SK-N-MC (cell line): ENCODE measurements around the gene NMRK1.

Experiments
- DNase-seq: peaks from one replicate; pipeline ENCODE4 v3.0.0-alpha.2; 2011; ENCODE audit warnings: low read depth, low spot score
- H3K27ac ChIP-seq: fragments of 200-600 bp; sonication (generic); 2 replicates; pipeline ENCODE4 v1.5.1; 2016; ENCODE audit warnings: mixed run types
- H3K36me3 ChIP-seq: fragments of 200-600 bp; sonication (generic); 2 replicates; pipeline ENCODE4 v1.6.1; 2017; ENCODE audit warnings: antibody characterized with exemption, low read length, mixed read lengths; ENCODE audit not compliant: insufficient read depth
- H3K4me3 ChIP-seq: fragments of 200-600 bp; sonication (generic); 2 replicates; pipeline ENCODE4 v1.5.1; 2016
- H3K9ac ChIP-seq: fragments of 200-600 bp; sonication (generic); 2 replicates; pipeline ENCODE4 v1.8.0; 2017; ENCODE audit warnings: mixed run types, mixed read lengths; ENCODE audit not compliant: insufficient read length
- H3K9me3 ChIP-seq: fragments of 200-600 bp; sonication (generic); 2 replicates; pipeline ENCODE4 v1.6.1; 2017; ENCODE audit warnings: low read depth, mild to moderate bottlenecking, antibody characterized with exemption, low read length, moderate library complexity, mixed read lengths
- EZH2 ChIP-seq: fragments of 200-600 bp; sonication (generic); IDR thresholded peaks from one replicate; pipeline ENCODE4 v1.6.1; 2017; ENCODE audit warnings: antibody characterized with exemption
- FOXP2 ChIP-seq: optimal IDR thresholded peaks from 2 replicates; pipeline ENCODE3; 2011; ENCODE audit warnings: mild to moderate bottlenecking, moderate library complexity; ENCODE audit not compliant: insufficient read depth; ENCODE audit errors: extremely low read length, control extremely low read depth
- POLR2AphosphoS5 ChIP-seq: IDR thresholded peaks from 2 replicates; pipeline ENCODE4 v1.6.1; 2012; ENCODE audit warnings: mild to moderate bottlenecking, low read depth, low read length, borderline replicate concordance

NMRK1 gene

DNA sequence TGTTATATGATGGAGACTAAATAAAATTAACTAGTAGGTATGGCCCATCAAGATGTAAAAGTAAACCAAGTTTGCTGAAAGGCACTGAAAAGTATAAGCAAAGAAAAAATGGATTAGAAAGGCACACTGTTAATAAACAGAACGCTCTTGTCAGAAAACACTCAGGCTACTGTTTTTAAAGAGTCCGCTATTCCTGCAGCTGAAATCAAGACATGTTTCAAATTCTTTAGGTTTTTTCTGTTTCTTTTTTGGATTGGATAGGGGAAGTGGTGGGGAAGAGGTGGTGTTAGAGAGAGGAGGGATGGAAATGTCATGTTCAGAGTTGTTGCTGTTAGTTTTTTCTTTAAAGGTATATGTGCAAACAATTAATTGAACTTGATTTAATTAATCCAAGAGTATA lies 17.9 kb upstream of the NMRK1 start:
- no peak overlapping the region for H3K4me3 ChIP-seq
- H3K36me3 ChIP-seq: no peaks in the 10 kb centered on the region
- no peak overlapping the region for H3K9ac ChIP-seq
- TF ChIP-seq POLR2AphosphoS5: no peak
- no peak for TF ChIP-seq EZH2
- no peak for TF ChIP-seq FOXP2
- no peaks in the 10 kb centered on the region for H3K9me3 ChIP-seq
- no peak overlapping the region for H3K27ac ChIP-seq
- no peak for DNase-seq

DNA sequence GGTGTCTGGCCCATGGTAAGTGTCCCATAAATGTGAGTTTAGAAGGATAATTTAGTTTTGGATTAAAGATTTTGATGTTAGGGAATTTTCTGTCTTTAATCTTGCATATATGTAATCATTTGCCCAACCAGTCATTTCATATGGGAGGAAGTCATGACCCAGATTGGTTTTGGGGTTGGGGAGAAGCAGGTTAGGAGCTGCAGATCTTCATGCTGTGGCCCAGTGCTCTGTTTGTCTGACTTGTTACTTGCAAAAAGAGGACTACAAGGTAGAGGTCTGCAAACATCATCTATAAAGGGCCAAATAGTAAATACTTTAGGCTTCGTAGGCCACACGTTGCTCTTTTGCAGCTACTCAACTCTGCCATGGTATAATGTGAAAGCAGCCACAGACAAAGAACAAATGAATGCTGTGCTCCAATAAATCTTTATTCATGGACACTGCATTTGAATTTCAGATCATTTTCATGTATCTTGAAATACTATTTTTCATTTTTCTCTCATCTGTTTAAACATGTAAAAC lies 17.1 kb upstream of the NMRK1 start:
- DNase-seq: no peak
- Histone ChIP-seq H3K9ac (no peak overlapping the region), H3K27ac (no peak overlapping the region), H3K9me3 (no peaks in the 10 kb centered on the region), H3K4me3 (no peak overlapping the region), H3K36me3 (no peaks in the 10 kb centered on the region)
- TF ChIP-seq EZH2 (no peak), FOXP2 (no peak), POLR2AphosphoS5 (no peak)

DNA sequence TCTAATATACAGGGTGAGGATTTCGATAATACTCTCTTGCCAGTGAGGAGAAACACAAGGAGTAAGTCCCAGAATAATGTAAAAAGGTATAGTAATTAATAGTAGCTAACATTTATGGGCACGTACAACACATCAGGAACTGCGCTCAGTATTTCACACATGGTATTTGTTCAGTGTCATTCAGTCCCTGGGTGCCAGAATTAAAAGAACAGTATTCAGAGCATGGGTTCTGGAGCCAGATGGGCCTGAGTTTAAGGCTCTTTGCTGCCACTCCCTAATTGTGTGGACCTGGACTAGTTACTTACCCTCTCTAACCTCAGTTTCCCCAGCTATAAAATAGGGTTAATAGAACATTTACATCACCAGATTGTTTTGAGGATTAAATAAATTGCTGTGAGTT lies 16.7 kb upstream of the NMRK1 start:
- no peaks in the 10 kb centered on the region for H3K36me3 ChIP-seq
- DNase-seq: no peak

DNA sequence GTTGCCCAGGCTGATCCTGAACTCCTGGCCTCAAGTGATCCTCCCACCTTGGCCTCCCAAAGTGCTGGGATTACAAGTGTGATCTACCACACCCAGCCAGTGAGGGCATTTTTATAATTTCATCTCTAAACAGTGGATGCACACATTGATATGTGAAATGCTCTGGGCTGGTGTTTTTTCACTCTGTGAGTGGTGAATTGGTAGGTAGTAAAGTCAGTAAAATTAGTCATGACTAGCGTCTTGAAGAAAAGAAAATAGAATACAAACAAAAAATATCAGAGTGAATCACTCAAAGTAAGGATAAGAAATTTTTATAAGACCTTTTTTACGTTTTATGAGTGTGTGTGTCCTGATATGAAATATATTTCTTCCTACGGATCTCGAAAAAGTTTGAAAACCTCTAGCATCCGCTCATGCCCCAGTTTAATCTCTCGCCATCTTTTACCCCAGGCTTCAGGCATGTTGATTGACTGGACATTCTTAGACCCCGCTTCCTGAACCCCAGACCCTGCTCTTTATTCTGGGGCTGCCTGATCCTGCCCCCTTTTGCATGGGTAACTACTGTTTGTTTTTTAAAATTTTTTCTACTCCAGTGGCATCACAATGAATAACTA lies 14.3 kb upstream of the NMRK1 start:
- Histone ChIP-seq H3K9ac (no peak overlapping the region), H3K36me3 (no peaks in the 10 kb centered on the region), H3K27ac (no peak overlapping the region), H3K4me3 (no peak overlapping the region), H3K9me3 (no peaks in the 10 kb centered on the region)
- no peak for TF ChIP-seq FOXP2
- TF ChIP-seq POLR2AphosphoS5: no peak
- TF ChIP-seq EZH2: no peak
- no peak for DNase-seq

More for the DNA sequence above, 16.7 kb upstream of the NMRK1 start:
- H3K4me3 ChIP-seq: no peak overlapping the region
- H3K9me3 ChIP-seq: no peaks in the 10 kb centered on the region
- TF ChIP-seq EZH2: no peak
- no peak for TF ChIP-seq FOXP2
- TF ChIP-seq POLR2AphosphoS5: no peak
- H3K27ac ChIP-seq: no peak overlapping the region
- no peak overlapping the region for H3K9ac ChIP-seq

DNA sequence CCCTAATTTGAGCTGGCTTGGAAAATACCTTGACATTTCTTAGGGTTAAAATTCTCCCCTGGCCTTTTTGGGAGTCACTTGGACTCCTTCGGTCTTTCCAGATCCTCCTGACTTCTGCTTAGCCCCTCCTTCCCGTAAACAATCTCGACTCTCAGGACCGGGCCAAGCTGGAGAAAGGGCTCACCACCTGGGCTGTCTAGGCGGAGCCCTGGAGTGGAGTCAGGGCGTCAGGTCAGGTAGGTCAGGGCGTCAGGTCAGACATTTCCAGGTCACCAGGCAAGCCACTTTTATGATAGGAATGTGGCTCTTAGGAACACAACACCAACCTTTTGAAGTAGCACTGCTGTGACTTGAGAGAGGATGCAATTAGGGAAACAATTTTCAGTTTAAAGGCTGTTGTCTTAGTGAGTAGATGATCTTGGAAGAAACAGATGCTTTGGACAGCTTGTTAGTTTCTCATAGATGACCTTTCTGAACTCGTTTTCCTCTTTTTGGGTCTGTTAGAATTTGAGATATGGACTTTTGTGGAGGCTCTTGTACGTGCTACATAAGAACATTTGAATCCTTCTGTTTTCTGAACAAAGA lies 13.1 kb upstream of the NMRK1 start:
- DNase-seq: no peak
- no peak overlapping the region for H3K4me3 ChIP-seq
- no peaks in the 10 kb centered on the region for H3K9me3 ChIP-seq
- TF ChIP-seq FOXP2 (no peak), POLR2AphosphoS5 (no peak), EZH2 (no peak)
- H3K9ac ChIP-seq: no peak overlapping the region
- H3K27ac ChIP-seq: no peak overlapping the region
- H3K36me3 ChIP-seq: no peaks in the 10 kb centered on the region

DNA sequence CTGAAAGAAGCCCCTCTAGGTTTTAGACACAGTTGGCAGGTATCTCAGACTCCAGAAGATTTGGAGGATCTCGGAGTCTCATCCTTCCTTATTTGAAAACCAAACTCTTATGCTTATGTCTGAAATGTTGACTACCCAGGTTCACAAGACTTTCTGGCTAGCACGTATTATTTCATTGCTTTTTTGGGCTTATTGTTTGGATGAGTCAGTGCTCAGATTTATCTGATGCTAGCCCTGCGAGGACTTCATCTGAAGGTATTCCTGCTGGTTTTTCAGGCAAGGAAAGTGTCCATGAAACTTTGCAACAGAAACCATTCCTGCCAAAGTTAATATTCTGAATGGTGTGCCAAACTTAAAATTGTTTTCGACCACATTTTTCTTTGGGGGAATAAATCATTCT lies 8.8 kb upstream of the NMRK1 start:
- no peak overlapping the region for H3K9ac ChIP-seq
- no peak overlapping the region for H3K4me3 ChIP-seq
- DNase-seq: no peak
- no peak overlapping the region for H3K27ac ChIP-seq
- H3K9me3 ChIP-seq: no peaks in the 10 kb centered on the region
- H3K36me3 ChIP-seq: no peaks in the 10 kb centered on the region
- no peak for TF ChIP-seq POLR2AphosphoS5
- TF ChIP-seq FOXP2: no peak
- TF ChIP-seq EZH2: no peak

DNA sequence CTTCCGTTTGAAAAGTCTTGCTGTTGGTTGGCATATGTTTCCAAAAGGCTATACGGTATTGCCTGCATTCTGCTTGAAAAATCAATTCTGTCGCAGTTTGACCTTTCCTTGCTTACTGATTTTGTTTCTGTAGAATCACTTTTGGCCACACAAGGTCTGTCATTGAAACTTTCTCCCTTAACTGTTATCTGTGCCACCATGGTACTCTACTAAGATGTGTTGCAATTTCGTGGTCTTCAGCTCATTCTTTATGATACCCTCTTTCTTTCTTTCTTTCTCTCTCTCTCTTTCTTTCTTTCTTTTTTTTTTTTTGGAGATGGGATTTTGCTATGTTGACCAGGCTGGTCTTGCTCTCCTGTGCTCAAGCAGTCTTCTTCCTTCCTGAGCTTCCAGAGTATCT lies 4.8 kb upstream of the NMRK1 start:
- DNase-seq: no peak
- TF ChIP-seq POLR2AphosphoS5 (no peak), FOXP2 (no peak), EZH2 (no peak)
- H3K9me3 ChIP-seq: no peaks in the 10 kb centered on the region
- no peak overlapping the region for H3K27ac ChIP-seq
- no peaks in the 10 kb centered on the region for H3K36me3 ChIP-seq
- H3K9ac ChIP-seq: no peak overlapping the region
- no peak overlapping the region for H3K4me3 ChIP-seq

DNA sequence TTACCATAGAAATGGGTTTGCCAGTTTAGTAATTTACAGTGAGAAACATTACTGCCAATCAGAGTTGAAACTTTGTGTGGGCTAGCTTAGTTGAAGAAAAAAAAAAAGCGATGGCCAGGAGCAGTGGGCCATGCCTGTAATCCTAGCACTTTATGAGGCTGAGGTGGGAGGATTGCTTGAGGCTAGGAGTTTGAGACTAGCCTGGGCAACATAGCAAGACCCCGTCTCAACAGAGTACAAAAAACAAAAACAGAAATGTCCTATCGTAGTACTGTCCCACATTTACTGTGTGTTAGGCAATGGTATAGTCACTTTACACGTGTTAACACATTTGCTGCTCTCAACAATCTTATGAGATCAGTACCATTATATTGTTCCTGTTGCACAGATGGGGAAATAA lies 2.6 kb upstream of the NMRK1 start:
- no peaks in the 10 kb centered on the region for H3K9me3 ChIP-seq
- TF ChIP-seq FOXP2 (no peak), EZH2 (no peak), POLR2AphosphoS5 (no peak)
- H3K9ac ChIP-seq: no peak overlapping the region
- DNase-seq: no peak
- H3K27ac ChIP-seq: no peak overlapping the region
- H3K36me3 ChIP-seq: no peaks in the 10 kb centered on the region
- no peak overlapping the region for H3K4me3 ChIP-seq
